HCT116 (cell line): ENCODE data around the gene RIN3. TPM values are rescaled to one million over a fixed set of nuclear protein-coding genes. Genes with fewer than 3 reads are reported as not detected.

Experiments
- ATAC-seq: fragments of 200-7000 bp; cut with Tn5 transposase; 2 replicates; pipeline ENCODE4 v1.9.1; 2020; ENCODE audit warnings: mild to moderate bottlenecking, moderate library complexity
- BruUV-seq: library from RNA; stranded (reverse); fragments of 400-500 nt; replicated peaks from 2 replicates; lab custom pipeline; 2021; lab: Mats Ljungman, UMichigan
- CTCF ChIA-PET: fragments of 300-600 bp; sonication (Branson Sonifier 250); formaldehyde crosslinking; loops from one replicate; lab custom pipeline; 2021; ENCODE audit warnings: antibody characterized with exemption; lab: Charles Lee
- POLR2A ChIA-PET: fragments of 300-600, 350-600 bp; sonication (Branson Sonifier 250); formaldehyde crosslinking; loops from one replicate; lab custom pipeline; 2021; ENCODE audit warnings: antibody characterized with exemption; lab: Charles Lee
- RAD21 ChIA-PET, 2 experiments: fragments of 300-600 bp; sonication (Branson Sonifier 250); formaldehyde crosslinking; loops; one replicate each; lab custom pipeline; 2023; ENCODE audit warnings: low total read pairs in 2 of 2; ENCODE audit not compliant: uncharacterized antibody in 2 of 2, unreplicated experiment in 2 of 2, low non-redundant PET in 1 of 2; lab: Charles Lee
- DNase-seq: peaks from one replicate; pipeline ENCODE4 v3.0.0-alpha.2; 2010; ENCODE audit warnings: low read depth, low spot score
- H2AFZ ChIP-seq: fragments of 200-600 bp; shearing (Covaris generic), sonication (generic); 2 replicates; pipeline ENCODE4 v1.6.1; 2017; ENCODE audit warnings: low read depth, mixed run types, mixed read lengths, antibody characterized with exemption, low read length; ENCODE audit not compliant: poor library complexity, severe bottlenecking
- H3K27ac ChIP-seq: 2 replicates; pipeline ENCODE4 v1.5.1; 2012; ENCODE audit warnings: low read depth, low read length
- H3K27me3 ChIP-seq: fragments of 200-600 bp; sonication (generic); 2 replicates; pipeline ENCODE4 v1.6.1; 2016; ENCODE audit warnings: mixed run types, low read length, mixed read lengths; ENCODE audit not compliant: insufficient read depth
- H3K36me3 ChIP-seq, 2 experiments: fragments of 200-500 bp in 1 of 2; fragments of 200-600 bp in 1 of 2; sonication (Bioruptor generic) in 1 of 2; sonication (generic) in 1 of 2; 2 replicates each; pipeline versions ENCODE4 v1.5.1 to v1.6.1; 2014 to 2016; ENCODE audit warnings: low read length in 2 of 2, inconsistent platforms in 1 of 2, mixed read lengths in 1 of 2, mixed run types in 1 of 2; ENCODE audit not compliant: insufficient read depth in 2 of 2, control insufficient read depth in 1 of 2
- H3K4me1 ChIP-seq, 2 experiments: fragments of 200-600 bp in 1 of 2; sonication (generic) in 1 of 2; 2 replicates each; pipeline versions ENCODE4 v1.5.1 to v1.6.1; 2012 to 2017; ENCODE audit warnings: low read length in 2 of 2, inconsistent platforms in 1 of 2, mild to moderate bottlenecking in 1 of 2, mixed read lengths in 1 of 2, mixed run types in 1 of 2, moderate library complexity in 1 of 2; ENCODE audit not compliant: insufficient read depth in 2 of 2, control insufficient read depth in 1 of 2
- H3K4me2 ChIP-seq: fragments of 200-600 bp; sonication (generic); 2 replicates; pipeline ENCODE4 v1.6.1; 2017; ENCODE audit warnings: mixed run types, low read length, mixed read lengths
- H3K4me3 ChIP-seq, 2 experiments: fragments of 200-600 bp in 1 of 2; sonication (generic) in 1 of 2; replicated peaks in 1 of 2; 2 replicates each; pipeline ENCODE4 v1.5.1; 2011 to 2016; ENCODE audit warnings: low read length in 2 of 2, control low read depth in 1 of 2, low read depth in 1 of 2, mild to moderate bottlenecking in 1 of 2, mixed read lengths in 1 of 2, mixed run types in 1 of 2
- H3K79me2 ChIP-seq: fragments of 200-600 bp; sonication (generic); 2 replicates; pipeline ENCODE4 v1.6.1; 2017; ENCODE audit warnings: mild to moderate bottlenecking, mixed run types, low read length, moderate library complexity, mixed read lengths; ENCODE audit not compliant: insufficient read depth
- H3K9ac ChIP-seq: fragments of 200-600 bp; sonication (generic); 2 replicates; pipeline ENCODE4 v1.6.1; 2016; ENCODE audit warnings: low read length, mixed read lengths
- H3K9me2 ChIP-seq: fragments of 200-600 bp; sonication (generic), shearing (Covaris generic); 2 replicates; pipeline ENCODE4 v1.6.1; 2017; ENCODE audit warnings: mixed run types, mild to moderate bottlenecking, moderate library complexity; ENCODE audit not compliant: insufficient read depth
- H3K9me3 ChIP-seq, 2 experiments: fragments of 200-500 bp in 1 of 2; fragments of 200-600 bp in 1 of 2; sonication (Bioruptor generic) in 1 of 2; sonication (generic) in 1 of 2; 2 replicates each; pipeline ENCODE4 v1.6.1; 2014 to 2017; ENCODE audit warnings: low read length in 2 of 2, mixed read lengths in 2 of 2, inconsistent platforms in 1 of 2, low read depth in 1 of 2, mild to moderate bottlenecking in 1 of 2, mixed run types in 1 of 2, moderate library complexity in 1 of 2; ENCODE audit not compliant: control insufficient read depth in 1 of 2, insufficient read depth in 1 of 2
- H4K20me1 ChIP-seq: fragments of 200-600 bp; sonication (generic), shearing (Covaris generic); 2 replicates; pipeline ENCODE4 v1.6.1; 2017; ENCODE audit warnings: mixed run types, mild to moderate bottlenecking, moderate library complexity; ENCODE audit not compliant: insufficient read depth
- ATF3 ChIP-seq: IDR thresholded peaks from 2 replicates; pipeline ENCODE4 v1.6.1; 2012
- CEBPB ChIP-seq: IDR thresholded peaks from 2 replicates; pipeline ENCODE4 v1.6.1; 2012; ENCODE audit warnings: low read depth
- CTCF ChIP-seq, 3 experiments: fragments of 200-600 bp in 1 of 3; sonication (generic) in 1 of 3; IDR thresholded peaks in 2 of 3; conservative IDR thresholded peaks in 1 of 3; 2 replicates each; pipeline ENCODE4 v1.5.1; 2012 to 2017; ENCODE audit warnings: low read depth in 2 of 3, low read length in 2 of 3, antibody characterized with exemption in 1 of 3, borderline replicate concordance in 1 of 3, control low read depth in 1 of 3, mild to moderate bottlenecking in 1 of 3, mixed read lengths in 1 of 3, mixed run types in 1 of 3, moderate library complexity in 1 of 3; ENCODE audit not compliant: insufficient read depth in 1 of 3
- EGR1 ChIP-seq: IDR thresholded peaks from 2 replicates; pipeline ENCODE4 v1.6.1; 2012; ENCODE audit warnings: low read depth
- EZH2 ChIP-seq: fragments of 200-600 bp; sonication (generic); IDR thresholded peaks from 2 replicates; pipeline ENCODE4 v1.6.1; 2017; ENCODE audit warnings: antibody characterized with exemption, mixed run types
- EZH2phosphoT487 ChIP-seq: fragments of 200-600 bp; IDR thresholded peaks from 2 replicates; pipeline ENCODE4 v1.6.1; 2018; ENCODE audit warnings: antibody characterized with exemption, borderline replicate concordance
- FOSL1 ChIP-seq: IDR thresholded peaks from 2 replicates; pipeline ENCODE4 v1.6.1; 2012; ENCODE audit warnings: low read depth
- JUND ChIP-seq: IDR thresholded peaks from 2 replicates; pipeline ENCODE4 v1.6.1; 2012
- MAX ChIP-seq: IDR thresholded peaks from 2 replicates; pipeline ENCODE4 v1.6.1; 2012
- POLR2A ChIP-seq: IDR thresholded peaks from 2 replicates; pipeline ENCODE4 v1.7.0; 2011; ENCODE audit warnings: borderline replicate concordance; ENCODE audit not compliant: insufficient read depth, insufficient read length; ENCODE audit errors: extremely low read depth
- RAD21 ChIP-seq: IDR thresholded peaks from 2 replicates; pipeline ENCODE4 v1.6.1; 2012; ENCODE audit warnings: low read depth, mild to moderate bottlenecking
- SIN3A ChIP-seq: IDR thresholded peaks from 2 replicates; pipeline ENCODE4 v1.6.1; 2012; ENCODE audit warnings: low read depth
- TCF7L2 ChIP-seq: IDR thresholded peaks from 2 replicates; pipeline ENCODE4 v1.7.0; 2011; ENCODE audit warnings: borderline replicate concordance, inconsistent platforms; ENCODE audit not compliant: insufficient read depth, insufficient read length; ENCODE audit errors: extremely low read depth
- YY1 ChIP-seq: IDR thresholded peaks from 2 replicates; pipeline ENCODE4 v1.6.1; 2011; ENCODE audit warnings: low read length, low read depth, moderate library complexity, mild to moderate bottlenecking; ENCODE audit not compliant: insufficient replicate concordance; ENCODE audit errors: extremely low read depth
- ZFX ChIP-seq: fragments of 450-650 bp; IDR thresholded peaks from 2 replicates; pipeline ENCODE4 v1.6.1; 2017
- intact Hi-C: fragments of 100-400 bp; cut with micrococcal nuclease; formaldehyde crosslinking; loops from 2 replicates; pipeline ENCODE4 v1.10.0; 2022
- total RNA-seq: library from RNA; stranded (reverse); gene quantifications from one replicate; pipeline ENCODE4 v1.2.1, GENCODE V29; 2021; ENCODE audit not compliant: unreplicated experiment

RIN3 gene
- total RNA-seq, 1 experiment from 2014 or later: 22.2 TPM

GRCh38 chr14:92559486-92559885, 45.9 kb downstream of the RIN3 start:
- Histone ChIP-seq H3K4me3 (no peak overlapping the region), H4K20me1 (no peaks in the 10 kb centered on the region), H3K27me3 (no peaks in the 10 kb centered on the region), H3K36me3 (peaks cover 0 to 3% of the 10 kb centered on the region in 2 experiments; a peak in 2 of 4 replicates), H3K9me3 (no peaks in the 10 kb centered on the region), H3K79me2 (no peaks in the 10 kb centered on the region; the same call in 1 of the 2 replicates), H3K9ac (no peak overlapping the region), H3K4me1 (peaks cover 0 to 3% of the 10 kb centered on the region in 2 experiments; a peak in 1 of 4 replicates), H3K27ac (no peak overlapping the region), H3K9me2 (no peaks in the 10 kb centered on the region), H3K4me2 (no peak overlapping the region), H2AFZ (no peak overlapping the region)
- CTCF ChIA-PET: no interaction called here
- RAD21 ChIA-PET: interaction anchor here in 1 of 2 experiments (0.6 kb wide), 1 partner anchor 19 kb away, joined by 7 read pairs; no protein-coding TSS in a partner anchor
- TF ChIP-seq EZH2phosphoT487 (no peak), EGR1 (no peak), TCF7L2 (no peak), POLR2A (no peak), EZH2 (no peak), YY1 (no peak), SIN3A (no peak), RAD21 (no peak), MAX (no peak)
- BruUV-seq: no TSS peak
- intact Hi-C loops: no loop called here
- DNase-seq (no peak), ATAC-seq (no peak)
- POLR2A ChIA-PET: no interaction called here

GRCh38 chr14:92560106-92560865, 46.7 kb downstream of the RIN3 start:
- Histone ChIP-seq H3K27me3 (no peaks in the 10 kb centered on the region), H3K36me3 (peaks cover 0 to 3% of the 10 kb centered on the region in 2 experiments; a peak in 2 of 4 replicates), H3K9me3 (no peaks in the 10 kb centered on the region), H3K4me2 (no peak overlapping the region), H3K79me2 (no peaks in the 10 kb centered on the region; the same call in 1 of the 2 replicates), H4K20me1 (no peaks in the 10 kb centered on the region), H3K4me3 (no peak overlapping the region), H2AFZ (no peak overlapping the region), H3K27ac (no peak overlapping the region), H3K4me1 (peaks cover 0 to 11% of the 10 kb centered on the region in 2 experiments; a peak in 2 of 4 replicates), H3K9ac (no peak overlapping the region), H3K9me2 (no peaks in the 10 kb centered on the region)
- RAD21 ChIA-PET: no interaction called here
- no TSS peak for BruUV-seq
- ATAC-seq (no peak), DNase-seq (no peak)
- POLR2A ChIA-PET: no interaction called here
- CTCF ChIA-PET: no interaction called here
- intact Hi-C loops: no loop called here
- TF ChIP-seq ZFX (no peak), YY1 (no peak), ATF3 (no peak), RAD21 (no peak), FOSL1 (no peak), CEBPB (no peak), CTCF (IDR thresholded peaks at IDR 0.05 in 2 of 3, conservative IDR thresholded peaks at IDR 0.05 in 1 of 3; ENCODE audit: borderline replicate concordance in 1 of 3, insufficient read depth in 1 of 3, low read depth in 2 of 3, low read length in 2 of 3) (no peak), JUND (no peak)
